Measurements from ENCODE around the gene GGT7.
"Not testable (repeated sequence)": the region's sequence is repeated elsewhere in the genome, so short reads cannot be mapped to it uniquely, and the experiment has no call there.

The GGT7 gene

GRCh38 chr20:34881689-34882088, 9.0 kb upstream of the GGT7 start:
- no peak for DNase-seq

- not testable (repeated sequence) for DNase-seq
These were observed 8.3 kb upstream of the GGT7 start for GRCh38 chr20:34880971-34881370.

GRCh38 chr20:34880215-34880850, 7.7 kb upstream of the GGT7 start:
- DNase-seq, result no peak

GRCh38 chr20:34876406-34877282, 4.0 kb upstream of the GGT7 start, which contains the start of gene ACSS2:
Gene ACSS2, plus strand, starts transcription at chr20:34876612. Its CDS starts 34 bp downstream, at chr20:34876646.
- peak; percentile 80 for DNase-seq

- DNase-seq, result no peak
These were observed 3.2 kb upstream of the GGT7 start for GRCh38 chr20:34875642-34876405.

GRCh38 chr20:34874094-34874654, 1.5 kb upstream of the GGT7 start:
- DNase-seq, result no peak

GRCh38 chr20:34873583-34874093, 982 bp upstream of the GGT7 start:
- no peak for DNase-seq

GRCh38 chr20:34871966-34872621, 562 bp downstream of the GGT7 start:
- no peak for DNase-seq

GRCh38 chr20:34871320-34871926, 1.2 kb downstream of the GGT7 start:
- DNase-seq, result no peak

- no peak for DNase-seq
These were observed 8.4 kb downstream of the GGT7 start for GRCh38 chr20:34864216-34864615.

GRCh38 chr20:34863421-34863965, 9.2 kb downstream of the GGT7 start:
- no peak for DNase-seq

GRCh38 chr20:34862724-34863123, 9.9 kb downstream of the GGT7 start:
- DNase-seq, result no peak

GRCh38 chr20:34861386-34862084, 11.1 kb downstream of the GGT7 start:
- no peak for DNase-seq

- DNase-seq, result no peak
These were observed 12.7 kb downstream of the GGT7 start for GRCh38 chr20:34859826-34860545.

GRCh38 chr20:34859367-34859766, 13.3 kb downstream of the GGT7 start:
- DNase-seq, result no peak

GRCh38 chr20:34852298-34852697, 20.4 kb downstream of the GGT7 start:
- DNase-seq, result no peak

GRCh38 chr20:34850969-34851368, 21.7 kb downstream of the GGT7 start:
- DNase-seq, result no peak

- no peak for DNase-seq
These were observed 22.9 kb downstream of the GGT7 start for GRCh38 chr20:34849778-34850177.

- DNase-seq, result no peak
These were observed 24.1 kb downstream of the GGT7 start for GRCh38 chr20:34848597-34848996.

GRCh38 chr20:34843421-34843820, 29.2 kb downstream of the GGT7 start:
- no peak for DNase-seq

All from activated gamma-delta T cell (primary cell).